ENCODE data around the gene CAMKMT. TPM values are rescaled to one million over a fixed set of nuclear protein-coding genes. Genes with fewer than 3 reads are reported as not detected.

The CAMKMT gene
- total RNA-seq, 4 donors from 2014 or later, result 7.6 to 16.2 (median 9.4) TPM

DNA sequence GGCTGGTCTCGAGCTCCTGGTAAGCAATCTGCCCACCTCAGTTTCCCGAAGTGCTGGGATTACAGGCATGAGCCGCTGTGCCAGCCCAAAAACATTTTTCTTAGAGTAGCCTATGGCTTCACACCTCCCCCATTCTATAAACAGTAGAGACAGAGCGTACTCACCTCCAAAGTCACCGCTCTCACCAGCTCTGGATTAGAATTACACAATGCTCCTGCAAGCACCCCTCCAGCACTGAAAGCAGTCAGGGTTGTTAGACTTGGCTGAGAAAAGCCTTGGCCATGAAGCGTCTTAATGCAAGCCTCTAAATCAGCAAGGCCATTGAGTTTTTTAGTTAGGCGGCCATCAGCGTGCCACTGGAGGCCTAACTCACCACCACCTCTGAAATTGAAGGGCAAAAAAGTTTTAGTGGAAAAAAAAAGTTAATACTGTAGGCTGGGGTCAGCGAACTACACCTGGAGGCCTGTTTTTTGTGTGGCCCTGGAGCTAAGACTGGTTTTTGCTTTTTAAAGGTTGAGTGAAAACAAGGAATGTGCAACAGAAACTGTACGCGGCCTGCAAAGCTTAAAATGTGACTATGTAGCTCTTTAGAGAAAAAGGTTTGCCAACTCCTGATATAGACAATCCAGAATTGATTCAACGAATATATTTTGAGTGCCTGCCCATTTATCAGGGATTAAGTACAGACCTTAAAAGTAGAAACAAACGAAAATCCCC lies 35.0 kb upstream of the CAMKMT start:
- ATAC-seq (ENCODE audit: low FRiP score) (no peak), DNase-seq (ENCODE audit: low spot score) (no peak)
- TF ChIP-seq, protein P1, sequence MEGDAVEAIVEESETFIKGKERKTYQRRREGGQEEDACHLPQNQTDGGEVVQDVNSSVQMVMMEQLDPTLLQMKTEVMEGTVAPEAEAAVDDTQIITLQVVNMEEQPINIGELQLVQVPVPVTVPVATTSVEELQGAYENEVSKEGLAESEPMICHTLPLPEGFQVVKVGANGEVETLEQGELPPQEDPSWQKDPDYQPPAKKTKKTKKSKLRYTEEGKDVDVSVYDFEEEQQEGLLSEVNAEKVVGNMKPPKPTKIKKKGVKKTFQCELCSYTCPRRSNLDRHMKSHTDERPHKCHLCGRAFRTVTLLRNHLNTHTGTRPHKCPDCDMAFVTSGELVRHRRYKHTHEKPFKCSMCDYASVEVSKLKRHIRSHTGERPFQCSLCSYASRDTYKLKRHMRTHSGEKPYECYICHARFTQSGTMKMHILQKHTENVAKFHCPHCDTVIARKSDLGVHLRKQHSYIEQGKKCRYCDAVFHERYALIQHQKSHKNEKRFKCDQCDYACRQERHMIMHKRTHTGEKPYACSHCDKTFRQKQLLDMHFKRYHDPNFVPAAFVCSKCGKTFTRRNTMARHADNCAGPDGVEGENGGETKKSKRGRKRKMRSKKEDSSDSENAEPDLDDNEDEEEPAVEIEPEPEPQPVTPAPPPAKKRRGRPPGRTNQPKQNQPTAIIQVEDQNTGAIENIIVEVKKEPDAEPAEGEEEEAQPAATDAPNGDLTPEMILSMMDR (IDR thresholded peaks at IDR 0.05), result no peak

- ATAC-seq (ENCODE audit: low FRiP score), result no peak
- DNase-seq (ENCODE audit: low spot score), result no peak
- TF ChIP-seq, protein P1 (IDR thresholded peaks at IDR 0.05), result no peak
Observed at GRCh38 chr2:44328750-44329149, 33.0 kb upstream of the CAMKMT start.

- TF ChIP-seq, protein P1 (IDR thresholded peaks at IDR 0.05), result no peak
- DNase-seq (ENCODE audit: low spot score), result no peak
- no peak for ATAC-seq (ENCODE audit: low FRiP score)
Observed at GRCh38 chr2:44329343-44329742, 32.4 kb upstream of the CAMKMT start.

DNA sequence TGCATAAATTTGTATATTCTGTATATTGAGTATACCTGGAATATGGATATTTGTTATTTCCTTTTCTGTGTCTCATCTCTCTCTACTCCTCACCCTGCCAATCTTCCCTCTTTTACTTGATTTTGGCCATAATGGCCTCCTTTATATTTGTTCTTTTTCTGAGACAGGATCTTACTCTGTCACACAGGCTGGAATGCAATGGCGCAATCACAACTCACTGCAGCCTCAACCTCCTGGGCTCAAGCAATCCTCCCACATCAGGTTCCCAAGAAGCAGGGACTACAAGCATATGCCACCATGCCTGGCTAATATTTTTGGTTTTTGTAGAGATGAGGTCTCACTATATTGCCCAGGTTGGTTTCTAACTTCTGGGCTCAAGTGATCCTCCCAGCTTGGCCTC lies 30.9 kb upstream of the CAMKMT start:
- DNase-seq (ENCODE audit: low spot score), result no peak
- no peak for ATAC-seq (ENCODE audit: low FRiP score)
- TF ChIP-seq, protein P1 (IDR thresholded peaks at IDR 0.05), result no peak

DNA sequence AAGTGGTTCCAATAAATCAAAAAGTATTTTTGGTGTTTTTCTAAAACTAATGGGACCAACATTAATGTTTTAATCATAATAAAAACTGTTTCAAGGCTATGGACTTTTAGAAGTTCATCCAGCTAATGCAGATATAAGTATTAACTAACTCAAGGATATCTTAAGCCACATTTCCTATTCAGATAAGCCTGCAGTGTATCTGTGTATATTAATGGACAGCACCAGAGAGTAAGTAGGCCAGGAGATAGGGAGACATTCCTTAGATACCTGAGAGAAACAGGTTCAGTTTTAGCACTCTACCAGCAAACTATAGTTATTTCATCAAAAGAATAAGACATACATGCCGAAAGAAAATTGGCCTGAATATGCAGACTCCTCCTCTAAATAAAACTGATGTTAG lies 27.8 kb upstream of the CAMKMT start:
- TF ChIP-seq, protein P1 (IDR thresholded peaks at IDR 0.05), result no peak
- DNase-seq (ENCODE audit: low spot score), result no peak
- no peak for ATAC-seq (ENCODE audit: low FRiP score)

- TF ChIP-seq, protein P1 (IDR thresholded peaks at IDR 0.05), result no peak
- ATAC-seq (ENCODE audit: low FRiP score), result no peak
- no peak for DNase-seq (ENCODE audit: low spot score)
Observed at GRCh38 chr2:44335806-44336538, 25.8 kb upstream of the CAMKMT start.

DNA sequence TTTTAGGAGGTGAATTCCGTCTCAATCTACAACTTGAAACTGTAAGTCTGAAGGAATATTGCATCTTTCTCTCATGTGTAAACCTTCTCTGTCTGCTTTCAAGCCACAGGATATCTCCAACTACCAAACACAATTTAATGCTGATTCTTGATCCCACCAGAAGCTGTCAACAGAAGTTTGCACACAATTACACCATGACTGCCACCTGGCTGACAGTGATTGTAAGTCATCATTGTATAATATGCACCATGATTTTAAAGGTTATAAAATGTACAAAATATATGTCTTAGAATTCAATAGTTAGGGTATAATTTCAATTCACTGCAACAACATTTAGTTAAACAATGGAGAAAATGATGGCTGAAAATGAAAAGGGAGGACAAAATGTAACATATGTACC lies 18.9 kb upstream of the CAMKMT start:
- ATAC-seq (ENCODE audit: low FRiP score), result no peak
- TF ChIP-seq, protein P1 (IDR thresholded peaks at IDR 0.05), result no peak

More for the DNA sequence above, 18.9 kb upstream of the CAMKMT start:
- DNase-seq (ENCODE audit: low spot score), result no peak
